Osteoblast (primary cell): ENCODE data around the gene GRID1. TPM values are rescaled to one million over a fixed set of nuclear protein-coding genes. Genes with fewer than 3 reads are reported as not detected.

Experiments used
- DNase-seq: peaks from one replicate; pipeline ENCODE4 v3.0.0; 2011; ENCODE audit warnings: low spot score, mixed read lengths; ENCODE audit not compliant: insufficient read length; ENCODE audit errors: missing footprints
- H2AFZ ChIP-seq: 2 replicates; pipeline ENCODE4 v1.6.0; 2011; ENCODE audit warnings: mild to moderate bottlenecking, low read length
- H3K27ac ChIP-seq: 2 replicates; pipeline ENCODE4 v1.5.1; 2011; ENCODE audit warnings: mild to moderate bottlenecking, low read depth, low read length, moderate library complexity
- H3K27me3 ChIP-seq: 2 replicates; pipeline ENCODE4 v1.6.0; 2012; ENCODE audit warnings: mild to moderate bottlenecking, control low read depth, inconsistent platforms, low read length, moderate library complexity; ENCODE audit not compliant: insufficient read depth
- H3K36me3 ChIP-seq: 2 replicates; pipeline ENCODE4 v1.5.1; 2011; ENCODE audit warnings: mild to moderate bottlenecking, low read length, control low read depth, moderate library complexity; ENCODE audit not compliant: insufficient read depth
- H3K4me1 ChIP-seq: 2 replicates; pipeline ENCODE4 v1.5.1; 2011; ENCODE audit warnings: mild to moderate bottlenecking, low read length, control low read depth, moderate library complexity; ENCODE audit not compliant: insufficient read depth
- H3K4me2 ChIP-seq: 2 replicates; pipeline ENCODE4 v1.6.0; 2011; ENCODE audit warnings: mild to moderate bottlenecking, low read length; ENCODE audit not compliant: insufficient read depth
- H3K4me3 ChIP-seq: fragments of 200-600 bp; sonication (generic); 3 replicates; pipeline ENCODE4 v1.5.1; 2012; ENCODE audit warnings: mild to moderate bottlenecking, low read length, inconsistent platforms; ENCODE audit not compliant: insufficient read depth
- H3K79me2 ChIP-seq: 2 replicates; pipeline ENCODE4 v1.6.0; 2012; ENCODE audit warnings: mild to moderate bottlenecking, low read length, control low read depth, inconsistent platforms; ENCODE audit not compliant: insufficient read depth
- H3K9me3 ChIP-seq: 2 replicates; pipeline ENCODE4 v1.5.1; 2011; ENCODE audit warnings: low read depth, low read length, control low read depth
- H4K20me1 ChIP-seq: 2 replicates; pipeline ENCODE4 v1.6.0; 2012; ENCODE audit warnings: mild to moderate bottlenecking, low read length, control low read depth; ENCODE audit not compliant: insufficient read depth
- CTCF ChIP-seq: IDR thresholded peaks from 2 replicates; pipeline ENCODE4 v1.5.1; 2011; ENCODE audit warnings: mild to moderate bottlenecking, low read depth, low read length, moderate library complexity; ENCODE audit errors: extremely low read depth
- total RNA-seq: library from RNA; depleted of rRNA; stranded (reverse); fragments of >200 nt; gene quantifications from 2 replicates; pipeline ENCODE4 v1.2.3, GENCODE V29; 2012

The GRID1 gene
- total RNA-seq, 1 donor = not detected

- DNase-seq = no peak
- no peaks in the 10 kb centered on the region for H3K79me2 ChIP-seq
Observed at GRCh38 chr10:85927952-85928665, 438.5 kb downstream of the GRID1 start.

GRCh38 chr10:85926986-85927385, 439.6 kb downstream of the GRID1 start:
- no peak overlapping the region for H2AFZ ChIP-seq

More at GRCh38 chr10:85927952-85928665, 438.5 kb downstream of the GRID1 start:
- Histone ChIP-seq H3K4me1 (no peaks in the 10 kb centered on the region), H3K4me3 (no peak overlapping the region), H3K4me2 (no peak overlapping the region), H3K36me3 (no peaks in the 10 kb centered on the region), H4K20me1 (no peaks in the 10 kb centered on the region), H2AFZ (no peak overlapping the region), H3K9me3 (no peaks in the 10 kb centered on the region), H3K27ac (no peak overlapping the region), H3K27me3 (no peaks in the 10 kb centered on the region)
- TF ChIP-seq CTCF = no peak

GRCh38 chr10:85926136-85926535, 440.5 kb downstream of the GRID1 start:
- Histone ChIP-seq H3K4me2 (no peak overlapping the region), H3K27me3 (no peaks in the 10 kb centered on the region), H2AFZ (no peak overlapping the region), H3K36me3 (no peaks in the 10 kb centered on the region), H3K4me3 (no peak overlapping the region), H3K9me3 (no peaks in the 10 kb centered on the region), H3K27ac (no peak overlapping the region), H3K79me2 (no peaks in the 10 kb centered on the region), H4K20me1 (no peaks in the 10 kb centered on the region), H3K4me1 (no peaks in the 10 kb centered on the region)
- DNase-seq = no peak
- TF ChIP-seq CTCF = no peak

More at GRCh38 chr10:85926986-85927385, 439.6 kb downstream of the GRID1 start:
- Histone ChIP-seq H3K4me2 (no peak overlapping the region), H3K4me3 (no peak overlapping the region), H3K27ac (no peak overlapping the region), H3K4me1 (no peaks in the 10 kb centered on the region), H4K20me1 (no peaks in the 10 kb centered on the region), H3K36me3 (no peaks in the 10 kb centered on the region), H3K9me3 (no peaks in the 10 kb centered on the region), H3K79me2 (no peaks in the 10 kb centered on the region), H3K27me3 (no peaks in the 10 kb centered on the region)
- no peak for DNase-seq
- no peak for TF ChIP-seq CTCF

- H2AFZ ChIP-seq = no peak overlapping the region
- no peaks in the 10 kb centered on the region for H3K27me3 ChIP-seq
- H3K36me3 ChIP-seq = no peaks in the 10 kb centered on the region
- no peak overlapping the region for H3K4me3 ChIP-seq
- no peak overlapping the region for H3K27ac ChIP-seq
- H3K9me3 ChIP-seq = no peaks in the 10 kb centered on the region
- no peak for TF ChIP-seq CTCF
- no peaks in the 10 kb centered on the region for H3K4me1 ChIP-seq
- H3K79me2 ChIP-seq = no peaks in the 10 kb centered on the region
- no peak overlapping the region for H3K4me2 ChIP-seq
- DNase-seq = no peak
- H4K20me1 ChIP-seq = no peaks in the 10 kb centered on the region
Observed at GRCh38 chr10:85925201-85925750, 441.3 kb downstream of the GRID1 start.
